ENCODE measurements around the gene MASP2.

- TF ChIP-seq CTCF (IDR thresholded peaks at IDR 0.05) (no peak), POLR2A (IDR thresholded peaks at IDR 0.05) (no peak)
Observed at GRCh38 chr1:11026903-11027302, 20.1 kb downstream of the MASP2 start.
